Endothelial cell (in vitro differentiated cells): ENCODE measurements around the gene ANAPC16. TPM values are rescaled to one million over a fixed set of nuclear protein-coding genes. Genes with fewer than 3 reads are reported as not detected.
A peak's percentile ranks its signal among the peaks of the same experiment; 100 is the strongest.

Experiments used
- DNase-seq: peaks from one replicate; pipeline ENCODE4 v3.0.0; 2021; ENCODE audit warnings: low spot score
- H3K27ac Mint-ChIP-seq: one replicate; pipeline ENCODE4 v1.8.0; 2021; ENCODE audit warnings: mixed read lengths, inconsistent platforms; ENCODE audit not compliant: unreplicated experiment
- H3K27me3 Mint-ChIP-seq: one replicate; pipeline ENCODE4 v1.8.0; 2021; ENCODE audit warnings: mild to moderate bottlenecking, moderate library complexity, mixed read lengths, inconsistent platforms; ENCODE audit not compliant: unreplicated experiment
- H3K36me3 Mint-ChIP-seq: one replicate; pipeline ENCODE4 v1.8.0; 2021; ENCODE audit warnings: mild to moderate bottlenecking, low read depth, mixed read lengths, inconsistent platforms; ENCODE audit not compliant: unreplicated experiment
- H3K4me1 Mint-ChIP-seq: one replicate; pipeline ENCODE4 v1.8.0; 2021; ENCODE audit warnings: mild to moderate bottlenecking, mixed read lengths, inconsistent platforms; ENCODE audit not compliant: unreplicated experiment
- H3K4me3 Mint-ChIP-seq: one replicate; pipeline ENCODE4 v1.8.0; 2021; ENCODE audit warnings: mild to moderate bottlenecking, mixed read lengths, inconsistent platforms; ENCODE audit not compliant: unreplicated experiment
- H3K9me3 Mint-ChIP-seq: one replicate; pipeline ENCODE4 v1.8.0; 2021; ENCODE audit warnings: mixed read lengths, inconsistent platforms; ENCODE audit not compliant: unreplicated experiment
- CTCF ChIP-seq: fragments of 200-600 bp; sonication (generic); IDR thresholded peaks from one replicate; pipeline ENCODE4 v1.5.0; 2021; ENCODE audit warnings: antibody characterized with exemption; ENCODE audit not compliant: unreplicated experiment
- total RNA-seq: library from RNA; stranded (reverse); fragmentation: NEBNext Ultra II Directional; extraction: Animal tissue kit (Norgen Biotek cat#: 25700); gene quantifications from one replicate; pipeline ENCODE4 v1.2.1, GENCODE V29; 2021; ENCODE audit not compliant: unreplicated experiment

ANAPC16 gene
- total RNA-seq, 1 donor from 2014 or later = 56.7 TPM

GRCh38 chr10:72257051-72257892, 41.5 kb downstream of the ANAPC16 start:
- Mint-ChIP-seq H3K9me3 (no peaks in the 10 kb centered on the region), H3K4me3 (no peak overlapping the region), H3K27me3 (peaks cover 6% of the 10 kb centered on the region), H3K27ac (no peak overlapping the region), H3K4me1 (peaks cover 31% of the 10 kb centered on the region), H3K36me3 (no peaks in the 10 kb centered on the region)
- no peak for DNase-seq
- no peak for TF ChIP-seq CTCF

GRCh38 chr10:72258617-72259016, 42.8 kb downstream of the ANAPC16 start:
- Mint-ChIP-seq H3K4me1 (peaks cover 31% of the 10 kb centered on the region), H3K27me3 (peaks cover 6% of the 10 kb centered on the region)

GRCh38 chr10:72259491-72260238, 43.9 kb downstream of the ANAPC16 start:
- no peak overlapping the region for H3K4me3 Mint-ChIP-seq
- DNase-seq = no peak

More at GRCh38 chr10:72258617-72259016, 42.8 kb downstream of the ANAPC16 start:
- Mint-ChIP-seq H3K9me3 (no peaks in the 10 kb centered on the region), H3K4me3 (no peak overlapping the region), H3K27ac (no peak overlapping the region), H3K36me3 (no peaks in the 10 kb centered on the region)
- no peak for DNase-seq
- TF ChIP-seq CTCF = no peak

GRCh38 chr10:72260239-72260975, 44.6 kb downstream of the ANAPC16 start:
- H3K27me3 Mint-ChIP-seq = peaks cover 6% of the 10 kb centered on the region
- H3K27ac Mint-ChIP-seq = peak overlapping the region; percentile 57
- no peak overlapping the region for H3K4me3 Mint-ChIP-seq
- H3K36me3 Mint-ChIP-seq = no peaks in the 10 kb centered on the region
- no peak for TF ChIP-seq CTCF
- no peaks in the 10 kb centered on the region for H3K9me3 Mint-ChIP-seq
- peak; percentile 80 for DNase-seq
- peaks cover 25% of the 10 kb centered on the region for H3K4me1 Mint-ChIP-seq

More at GRCh38 chr10:72259491-72260238, 43.9 kb downstream of the ANAPC16 start:
- Mint-ChIP-seq H3K36me3 (no peaks in the 10 kb centered on the region), H3K27ac (peak overlapping the region; percentile 57), H3K9me3 (no peaks in the 10 kb centered on the region), H3K27me3 (peaks cover 6% of the 10 kb centered on the region), H3K4me1 (peaks cover 32% of the 10 kb centered on the region)
- no peak for TF ChIP-seq CTCF
